DMS79 treated with DMSO at 0.1 percent for 48 hours (cell line): ENCODE data around the gene ENKD1.

Experiments used
- DNase-seq: peaks from one replicate; lab custom pipeline; 2025; lab: John Stamatoyannopoulos, UW

ENKD1 gene

GRCh38 chr16:67679935-67680897, 13.7 kb upstream of the ENKD1 start:
- DNase-seq, result no peak

GRCh38 chr16:67678354-67679023, 11.9 kb upstream of the ENKD1 start:
- DNase-seq, result no peak

GRCh38 chr16:67677712-67678111, 11.2 kb upstream of the ENKD1 start:
- no peak for DNase-seq

GRCh38 chr16:67676939-67677338, 10.4 kb upstream of the ENKD1 start:
- DNase-seq, result no peak

- DNase-seq, result no peak
Measured at GRCh38 chr16:67676516-67676915, 10.0 kb upstream of the ENKD1 start.

GRCh38 chr16:67675999-67676398, 9.4 kb upstream of the ENKD1 start:
- DNase-seq, result no peak

- DNase-seq, result no peak
Measured at GRCh38 chr16:67675579-67675935, 9.0 kb upstream of the ENKD1 start.

- peak; percentile 48 for DNase-seq
Measured at GRCh38 chr16:67674851-67675578, 8.5 kb upstream of the ENKD1 start.

- peak; percentile 75 for DNase-seq
Measured at GRCh38 chr16:67673712-67674580, 7.4 kb upstream of the ENKD1 start.

GRCh38 chr16:67672739-67673662, 6.5 kb upstream of the ENKD1 start:
- peak; percentile 47 for DNase-seq

GRCh38 chr16:67672306-67672705, 5.8 kb upstream of the ENKD1 start:
- DNase-seq, result no peak

GRCh38 chr16:67669499-67670101, 3.0 kb upstream of the ENKD1 start:
- DNase-seq, result no peak

GRCh38 chr16:67668495-67669157, 2.1 kb upstream of the ENKD1 start:
- DNase-seq, result no peak

- peak; percentile 71 for DNase-seq
Measured at GRCh38 chr16:67667817-67668494, 1.4 kb upstream of the ENKD1 start.

GRCh38 chr16:67667453-67667816, 885 bp upstream of the ENKD1 start:
- no peak for DNase-seq

- no peak for DNase-seq
Measured at GRCh38 chr16:67666032-67666551, 458 bp downstream of the ENKD1 start.

GRCh38 chr16:67665598-67665997, 952 bp downstream of the ENKD1 start:
- no peak for DNase-seq

GRCh38 chr16:67664871-67665270, 1.7 kb downstream of the ENKD1 start:
- no peak for DNase-seq

- no peak for DNase-seq
Measured at GRCh38 chr16:67664258-67664657, 2.3 kb downstream of the ENKD1 start.
